Tibial artery (tissue), 4 donors: ENCODE measurements around the gene LARGE1.

ENCODE experiments used
- DNase-seq, 2 donors: peaks; one replicate each; pipeline ENCODE4 v3.0.0-alpha.2; 2019
- H3K27ac ChIP-seq, 2 donors: fragments of 200-600 bp; sonication (generic) in 1 of 2; 1 replicate in 1 of 2; 2 replicates in 1 of 2; pipeline ENCODE4 v1.5.1; 2018 to 2019; ENCODE audit warnings: mild to moderate bottlenecking in 1 of 2
- H3K27me3 ChIP-seq, 2 donors: fragments of 200-600 bp; sonication (generic) in 1 of 2; one replicate each; pipeline versions ENCODE4 v1.5.1 to v1.6.0; 2016 to 2019
- H3K36me3 ChIP-seq, 3 donors: fragments of 200-600 bp; sonication (generic) in 2 of 3; one replicate each; pipeline ENCODE4 v1.5.1; 2016 to 2019; ENCODE audit warnings: mild to moderate bottlenecking in 2 of 3
- H3K4me1 ChIP-seq, 4 donors: fragments of 200-600 bp; sonication (generic) in 2 of 4; 1 replicate in 3 of 4; 2 replicates in 1 of 4; pipeline ENCODE4 v1.5.1; 2016 to 2019
- H3K4me3 ChIP-seq, 2 donors: fragments of 200-600 bp; sonication (generic) in 1 of 2; 1 replicate in 1 of 2; 2 replicates in 1 of 2; pipeline ENCODE4 v1.5.1; 2018 to 2019; ENCODE audit warnings: mild to moderate bottlenecking in 2 of 2
- H3K9me3 ChIP-seq, 3 donors: fragments of 200-600 bp; sonication (generic) in 1 of 3; one replicate each; pipeline ENCODE4 v1.5.1; 2016 to 2019
- CTCF ChIP-seq, 2 experiments: fragments of 200-600 bp in 1 of 2; fragments of 450-650 bp in 1 of 2; IDR thresholded peaks; one replicate each; pipeline ENCODE4 v1.5.1; 2017 to 2019; ENCODE audit warnings: antibody characterized with exemption in 2 of 2, mild to moderate bottlenecking in 1 of 2, moderate library complexity in 1 of 2
- intact Hi-C: fragments of 100-400 bp; cut with DNase I; formaldehyde crosslinking; loops from one replicate; pipeline ENCODE4 v1.15.0; 2023; ENCODE audit warnings: low total_unique reads

LARGE1 gene

GRCh38 chr22:33851821-33852384 lies 68.4 kb downstream of the LARGE1 start:
- no peaks in the 10 kb centered on the region for H3K9me3 ChIP-seq
- H3K36me3 ChIP-seq: no peaks in the 10 kb centered on the region
- DNase-seq: no peak
- H3K4me3 ChIP-seq: no peak overlapping the region
- H3K27me3 ChIP-seq: no peaks in the 10 kb centered on the region
- TF ChIP-seq CTCF (IDR thresholded peaks at IDR 0.05): no peak
- H3K4me1 ChIP-seq: peaks cover 0 to 27% (median 12%) of the 10 kb centered on the region in 4 donors
- intact Hi-C loops: loop anchor here (5.0 kb wide), 1 partner anchor 65 kb away; no protein-coding TSS in a partner anchor
- H3K27ac ChIP-seq: peak overlapping the region in 1 of 2 donors; percentile 24

- no peak for TF ChIP-seq CTCF (IDR thresholded peaks at IDR 0.05)
- H3K36me3 ChIP-seq: no peaks in the 10 kb centered on the region
- intact Hi-C loops: loop anchor here (5.0 kb wide), 1 partner anchor 66 kb away; no protein-coding TSS in a partner anchor
- no peak for DNase-seq
- no peaks in the 10 kb centered on the region for H3K9me3 ChIP-seq
- peak overlapping the region in 1 of 2 donors; percentile 24 for H3K27ac ChIP-seq
- H3K4me1 ChIP-seq: peaks cover 0 to 27% (median 12%) of the 10 kb centered on the region in 4 donors
- H3K27me3 ChIP-seq: no peaks in the 10 kb centered on the region
- no peak overlapping the region for H3K4me3 ChIP-seq
Measured at GRCh38 chr22:33851240-33851639, 69.0 kb downstream of the LARGE1 start.

- Histone ChIP-seq H3K9me3 (no peaks in the 10 kb centered on the region), H3K4me1 (peaks cover 0 to 27% (median 12%) of the 10 kb centered on the region in 4 donors), H3K27ac (peak overlapping the region in 1 of 2 donors; percentile 24), H3K4me3 (no peak overlapping the region), H3K36me3 (no peaks in the 10 kb centered on the region), H3K27me3 (no peaks in the 10 kb centered on the region)
- intact Hi-C loops: loop anchor here (5.0 kb wide), 1 partner anchor 67 kb away; no protein-coding TSS in a partner anchor
- no peak for DNase-seq
- no peak for TF ChIP-seq CTCF (IDR thresholded peaks at IDR 0.05)
Measured at GRCh38 chr22:33850724-33851123, 69.6 kb downstream of the LARGE1 start.

GRCh38 chr22:33850193-33850592 lies 70.1 kb downstream of the LARGE1 start:
- peaks cover 0 to 27% (median 12%) of the 10 kb centered on the region in 4 donors for H3K4me1 ChIP-seq
- H3K27me3 ChIP-seq: no peaks in the 10 kb centered on the region
- intact Hi-C loops: loop anchor here (5.0 kb wide), 1 partner anchor 67 kb away; no protein-coding TSS in a partner anchor
- H3K4me3 ChIP-seq: no peak overlapping the region
- TF ChIP-seq CTCF (IDR thresholded peaks at IDR 0.05): no peak
- H3K9me3 ChIP-seq: no peaks in the 10 kb centered on the region
- no peaks in the 10 kb centered on the region for H3K36me3 ChIP-seq
- DNase-seq: no peak
- no peak overlapping the region for H3K27ac ChIP-seq

- Histone ChIP-seq H3K4me1 (peaks cover 0 to 34% (median 7%) of the 10 kb centered on the region in 4 donors), H3K4me3 (no peak overlapping the region), H3K9me3 (no peaks in the 10 kb centered on the region), H3K36me3 (no peaks in the 10 kb centered on the region), H3K27ac (no peak overlapping the region), H3K27me3 (no peaks in the 10 kb centered on the region)
- no peak for DNase-seq
- TF ChIP-seq CTCF (IDR thresholded peaks at IDR 0.05): no peak
- intact Hi-C loops: no loop called here
Measured at GRCh38 chr22:33848251-33848650, 72.0 kb downstream of the LARGE1 start.
